ENCODE data around the gene PNMA6F.

The PNMA6F gene

DNA sequence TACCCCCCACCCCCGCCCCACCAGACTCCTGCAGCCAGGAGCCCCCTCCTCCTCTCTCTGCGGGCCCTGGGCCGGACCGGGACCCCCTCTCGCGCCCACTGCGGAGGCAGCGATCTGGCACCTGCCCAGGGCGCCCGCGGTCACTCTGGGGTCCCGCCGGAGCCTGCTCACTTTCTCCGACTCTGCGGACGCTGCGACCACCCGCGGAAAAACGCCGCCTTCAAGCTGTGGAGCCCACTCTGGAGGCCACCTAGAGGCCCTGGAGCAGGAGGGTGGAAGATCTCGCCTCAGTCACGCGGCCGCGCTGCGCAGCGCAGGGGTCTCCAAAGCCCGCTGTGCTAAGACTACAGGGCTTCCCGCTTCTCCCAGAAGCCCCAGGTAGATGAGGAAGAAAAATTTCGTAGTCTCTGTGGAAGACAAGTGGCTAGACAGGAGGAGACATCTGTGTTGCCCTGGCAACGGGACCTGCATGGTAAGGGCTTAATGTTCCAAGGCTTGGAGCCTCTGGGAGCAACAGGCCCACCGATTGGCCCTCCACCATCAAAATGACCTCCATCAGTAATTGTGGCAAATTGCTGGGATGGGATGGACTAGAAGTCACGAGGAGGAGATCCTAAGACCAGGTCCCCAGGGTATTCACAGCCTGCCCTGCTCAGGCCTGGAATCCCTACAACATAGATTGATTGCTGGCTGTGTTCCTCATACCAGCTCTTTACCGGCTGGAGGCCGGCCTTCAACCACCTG is at the start of gene PNMA6F:
TSS of gene PNMA6F (minus strand) at position 387 of the 744 bp plus-strand sequence. CDS start 1,093 bp downstream, outside the sequence.
- no peak for DNase-seq (ENCODE audit: low read depth)

GRCh38 chrX:153371256-153371655 is 49.7 kb upstream of the PNMA6F start:
- DNase-seq (ENCODE audit: low read depth) = no peak

GRCh38 chrX:153370293-153371055 is 48.9 kb upstream of the PNMA6F start:
- no peak for DNase-seq (ENCODE audit: low read depth)

GRCh38 chrX:153366878-153367538 is 45.4 kb upstream of the PNMA6F start:
- DNase-seq (ENCODE audit: low read depth) = no peak

- no peak for DNase-seq (ENCODE audit: low read depth)
Observed at GRCh38 chrX:153366119-153366518, 44.6 kb upstream of the PNMA6F start.

DNA sequence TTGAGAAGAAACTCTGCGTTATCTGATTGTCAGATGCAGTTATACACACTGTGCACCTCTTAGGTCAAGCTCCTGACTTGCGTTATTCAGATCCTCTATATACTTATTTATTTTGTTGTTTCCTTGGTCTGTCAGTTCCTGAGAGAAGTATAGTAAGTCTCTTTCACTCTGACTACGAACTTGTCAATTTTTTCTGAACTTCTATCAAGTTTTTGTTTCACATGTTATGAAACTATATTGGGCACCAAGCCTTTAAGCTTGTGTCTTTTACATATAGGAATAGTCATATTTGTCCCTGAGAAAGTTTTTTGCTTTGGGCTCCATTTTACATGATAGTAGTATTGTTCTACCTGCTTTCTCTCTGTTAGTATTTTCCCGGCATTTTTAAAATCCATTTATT is 44.1 kb upstream of the PNMA6F start:
- no peak for DNase-seq (ENCODE audit: low read depth)

- DNase-seq (ENCODE audit: low read depth) = no peak
Observed at GRCh38 chrX:153361781-153362397, 40.3 kb upstream of the PNMA6F start.

- DNase-seq (ENCODE audit: low read depth) = no peak
Observed at GRCh38 chrX:153357877-153358276, 36.3 kb upstream of the PNMA6F start.

DNA sequence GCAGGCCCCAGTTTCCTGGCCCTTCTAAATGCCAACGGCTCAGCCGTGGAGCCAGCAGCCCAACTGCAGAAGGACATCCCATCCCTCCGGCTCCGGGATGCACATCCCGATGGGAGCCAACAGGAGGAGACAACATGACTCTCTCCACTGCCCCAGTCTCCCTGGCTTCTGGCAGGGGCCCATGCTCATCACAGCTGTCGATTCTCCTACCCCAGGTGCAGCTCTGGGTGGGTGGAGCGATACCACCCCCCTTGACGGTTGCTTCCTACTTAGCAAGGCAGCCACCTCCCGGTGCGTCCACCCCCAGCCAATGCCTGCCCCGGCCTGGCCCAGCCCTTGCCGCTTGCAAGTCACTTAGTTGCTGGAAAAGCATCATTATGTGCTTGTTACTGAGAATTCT is 31.8 kb upstream of the PNMA6F start:
- no peak for DNase-seq (ENCODE audit: low read depth)

DNA sequence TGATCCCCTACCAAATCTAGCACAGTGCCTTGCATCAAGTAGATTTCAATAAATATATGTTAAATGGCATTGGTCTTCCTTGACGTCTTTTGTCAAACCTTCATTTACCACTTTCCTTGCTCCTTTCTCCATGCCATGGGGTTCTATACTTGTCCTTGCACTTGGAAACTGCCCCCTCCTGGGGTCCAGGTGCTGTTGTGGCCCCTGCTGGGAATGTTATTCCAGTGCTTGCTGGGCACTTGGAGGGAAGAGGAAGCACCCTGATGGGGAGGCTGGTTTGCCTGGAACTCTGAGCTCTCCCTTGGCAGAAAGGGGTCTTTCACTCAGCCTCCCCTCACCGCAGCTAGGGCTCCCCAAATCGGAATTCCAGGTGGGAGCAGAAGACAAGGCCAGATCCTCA is 31.3 kb upstream of the PNMA6F start:
- DNase-seq (ENCODE audit: low read depth) = no peak

GRCh38 chrX:153351981-153352380 is 30.4 kb upstream of the PNMA6F start:
- DNase-seq (ENCODE audit: low read depth) = no peak

GRCh38 chrX:153349952-153350351 is 28.4 kb upstream of the PNMA6F start:
- DNase-seq (ENCODE audit: low read depth) = no peak

- no peak for DNase-seq (ENCODE audit: low read depth)
Observed at GRCh38 chrX:153348421-153348820, 26.9 kb upstream of the PNMA6F start.

- no peak for DNase-seq (ENCODE audit: low read depth)
Observed at GRCh38 chrX:153347530-153347929, 26.0 kb upstream of the PNMA6F start.

GRCh38 chrX:153343674-153344073 is 22.1 kb upstream of the PNMA6F start:
- DNase-seq (ENCODE audit: low read depth) = no peak

- no peak for DNase-seq (ENCODE audit: low read depth)
Observed at GRCh38 chrX:153342762-153343558, 21.4 kb upstream of the PNMA6F start.

- DNase-seq (ENCODE audit: low read depth) = no peak
Observed at GRCh38 chrX:153340111-153340510, 18.5 kb upstream of the PNMA6F start.

DNA sequence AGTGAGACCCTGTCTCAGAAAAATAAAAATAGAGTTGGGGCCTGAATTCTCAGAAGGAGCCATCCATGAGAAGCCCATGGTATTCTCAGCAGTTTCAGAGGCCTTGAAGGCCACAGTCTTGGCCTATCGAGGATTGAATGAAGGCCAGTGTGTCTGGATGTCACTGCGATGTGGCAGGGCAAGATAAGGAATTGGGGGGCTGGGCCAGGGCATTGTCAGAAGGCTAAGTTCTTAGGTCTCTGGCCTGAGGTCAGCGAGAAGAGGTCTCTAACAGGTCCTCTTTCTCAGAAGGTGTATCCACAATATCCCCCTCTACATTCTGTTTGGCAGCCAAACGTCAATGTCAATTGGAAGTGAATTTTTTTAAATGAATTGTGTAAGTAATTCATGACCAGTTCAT is 18.1 kb upstream of the PNMA6F start:
- no peak for DNase-seq (ENCODE audit: low read depth)

DNA sequence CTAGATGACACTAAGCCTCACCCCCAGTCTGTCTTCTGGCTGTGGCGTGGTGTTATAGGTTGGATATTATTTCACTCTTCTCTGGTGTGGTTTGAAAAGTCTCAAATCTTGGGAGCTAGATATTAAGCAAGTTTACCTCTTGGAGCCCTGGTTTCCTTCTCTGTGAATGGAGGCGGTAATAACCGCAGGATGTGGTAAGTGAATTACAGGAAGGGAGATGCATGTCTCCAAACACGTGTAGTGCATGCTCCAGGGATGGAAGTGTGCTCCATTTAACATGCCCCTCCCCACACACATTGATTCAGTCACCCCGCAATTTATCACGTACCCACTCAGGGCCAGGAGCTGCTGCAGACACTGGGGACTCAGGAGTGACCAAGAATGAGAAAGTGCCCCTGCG is 17.3 kb upstream of the PNMA6F start:
- DNase-seq (ENCODE audit: low read depth) = no peak

DNA sequence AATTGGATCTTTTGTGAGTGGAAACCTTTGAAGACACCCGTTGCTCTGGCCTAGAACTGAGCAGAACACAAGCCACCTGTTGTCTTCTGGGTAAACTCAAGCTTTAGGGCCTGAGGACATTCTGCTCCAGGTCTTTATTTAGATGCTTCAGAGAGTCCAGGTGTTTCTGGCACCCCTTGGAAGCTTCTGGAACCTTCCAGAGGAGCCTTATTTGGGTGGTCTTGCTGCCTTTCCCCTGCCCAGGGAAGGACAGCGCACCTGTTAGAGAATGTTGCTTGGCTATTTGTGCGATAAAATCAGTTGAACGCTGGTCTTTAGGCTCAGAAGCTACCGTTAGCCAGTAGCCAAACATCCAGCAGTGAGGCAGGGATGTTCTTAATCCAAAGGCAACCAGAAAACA is 15.4 kb upstream of the PNMA6F start:
- no peak for DNase-seq (ENCODE audit: low read depth)

DNA sequence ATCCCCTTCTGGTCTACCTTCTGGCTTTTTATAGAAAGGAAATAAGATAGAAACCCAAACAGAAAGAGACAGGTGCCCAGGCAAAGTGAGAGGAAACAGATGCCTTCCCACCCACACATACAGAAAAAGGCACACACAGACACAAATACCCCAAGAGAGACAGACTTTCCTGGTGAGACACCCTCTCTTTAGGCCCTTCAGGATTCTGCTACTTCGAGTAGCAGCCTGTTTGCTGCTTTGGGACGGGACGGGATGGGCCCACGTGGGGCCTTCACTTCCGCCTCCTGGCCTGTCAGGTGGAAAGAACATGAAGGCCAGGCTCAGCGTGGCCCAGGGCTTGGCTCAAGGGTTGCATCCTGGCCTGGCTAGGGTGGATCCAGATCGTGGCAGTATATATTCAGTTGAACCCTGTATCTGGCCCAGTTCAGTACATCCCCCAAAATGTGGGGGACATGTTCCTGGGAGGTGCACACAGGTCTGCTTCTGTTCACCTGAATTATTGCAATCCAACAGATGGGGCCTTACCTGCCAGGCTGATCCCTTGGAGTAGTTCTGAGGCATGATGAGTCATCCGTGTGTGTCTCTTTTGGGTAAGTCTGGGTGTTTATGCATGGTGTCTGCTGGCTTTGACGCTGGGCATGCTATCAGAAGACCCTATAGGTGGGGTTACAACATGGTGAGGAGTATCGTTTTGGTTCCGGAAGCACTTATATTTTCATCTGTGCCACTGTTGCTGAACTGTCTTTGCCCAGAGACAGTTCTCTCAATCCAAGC is 14.7 kb upstream of the PNMA6F start:
- no peak for DNase-seq (ENCODE audit: low read depth)

Data from HS-5 (cell line).